ENCODE results near the gene SREBF1.

GRCh38 chr17:17780922-17781590 lies 55.7 kb downstream of the SREBF1 start:
- TF ChIP-seq POLR2A (IDR thresholded peaks at IDR 0.05), result no peak
- peak in 1 of 3 experiments; percentile 18 for TF ChIP-seq CTCF (IDR thresholded peaks at IDR 0.05)
- TF ChIP-seq POLR2AphosphoS5 (IDR thresholded peaks at IDR 0.05; ENCODE audit: insufficient read depth in 1 of 2, low read depth in 1 of 2), result peak in 1 of 2 donors; percentile 44
